DOHH2 (cell line): Measurements from ENCODE around the gene ITGB5.

ENCODE experiments used
- H3F3A ChIP-seq: fragments of 200-600 bp; sonication (generic), shearing (Covaris generic); 2 replicates; pipeline ENCODE4 v1.6.0; 2016; ENCODE audit warnings: antibody characterized with exemption, mild to moderate bottlenecking; ENCODE audit not compliant: control insufficient read depth, insufficient read depth
- H3K27ac ChIP-seq: fragments of 200-600 bp; sonication (generic); 2 replicates; pipeline ENCODE4 v1.5.1; 2014; ENCODE audit warnings: low read depth, mild to moderate bottlenecking, low read length, moderate library complexity
- H3K27me3 ChIP-seq: fragments of 200-600 bp; sonication (generic); 2 replicates; pipeline ENCODE4 v1.6.1; 2014; ENCODE audit warnings: mild to moderate bottlenecking, low read length, mixed read lengths; ENCODE audit not compliant: control insufficient read depth
- H3K36me3 ChIP-seq: fragments of 200-600 bp; sonication (generic); 2 replicates; pipeline ENCODE4 v1.6.1; 2014; ENCODE audit warnings: mild to moderate bottlenecking, low read length, moderate library complexity, mixed read lengths; ENCODE audit not compliant: control insufficient read depth
- H3K4me1 ChIP-seq: fragments of 200-600 bp; sonication (generic); 2 replicates; pipeline ENCODE4 v1.6.1; 2014; ENCODE audit warnings: mild to moderate bottlenecking, low read length, mixed read lengths; ENCODE audit not compliant: control insufficient read depth
- H3K4me2 ChIP-seq: fragments of 200-600 bp; sonication (generic); 2 replicates; pipeline ENCODE4 v1.6.0; 2014; ENCODE audit warnings: mild to moderate bottlenecking, low read length, moderate library complexity
- H3K4me3 ChIP-seq: fragments of 200-600 bp; sonication (generic); 2 replicates; pipeline ENCODE4 v1.5.1; 2014; ENCODE audit warnings: mild to moderate bottlenecking, low read length, mixed read lengths
- H3K79me2 ChIP-seq: fragments of 200-600 bp; sonication (generic); 2 replicates; pipeline ENCODE4 v1.6.1; 2014; ENCODE audit warnings: mild to moderate bottlenecking, low read length, mixed read lengths; ENCODE audit not compliant: control insufficient read depth
- H3K9me2 ChIP-seq: fragments of 200-600 bp; sonication (generic); replicated peaks from 2 replicates; pipeline ENCODE4 v1.6.1; 2014; ENCODE audit warnings: mild to moderate bottlenecking, low read length, mixed read lengths; ENCODE audit not compliant: control insufficient read depth
- H3K9me3 ChIP-seq: fragments of 200-600 bp; sonication (generic); 2 replicates; pipeline ENCODE4 v1.6.1; 2014; ENCODE audit warnings: antibody characterized with exemption, low read length, mixed read lengths; ENCODE audit not compliant: control insufficient read depth, insufficient read depth
- H4K20me1 ChIP-seq: fragments of 200-600 bp; sonication (generic); 2 replicates; pipeline ENCODE4 v1.6.0; 2014; ENCODE audit warnings: low read depth, mild to moderate bottlenecking, antibody characterized with exemption, low read length, moderate library complexity; ENCODE audit not compliant: control insufficient read depth, insufficient read depth
- EZH2phosphoT487 ChIP-seq: fragments of 200-600 bp; sonication (generic); IDR thresholded peaks from 2 replicates; pipeline ENCODE4 v1.6.1; 2017; ENCODE audit warnings: borderline replicate concordance, mild to moderate bottlenecking, antibody characterized with exemption, low read length, moderate library complexity, mixed read lengths
- TF ChIP-seq, protein P1 (sequence below): fragments of 200-600 bp; sonication (generic); IDR thresholded peaks from one replicate; pipeline ENCODE4 v1.5.1; 2014; ENCODE audit warnings: antibody characterized with exemption, mild to moderate bottlenecking, low read depth, low read length; ENCODE audit not compliant: poor library complexity, severe bottlenecking

The ITGB5 gene

DNA sequence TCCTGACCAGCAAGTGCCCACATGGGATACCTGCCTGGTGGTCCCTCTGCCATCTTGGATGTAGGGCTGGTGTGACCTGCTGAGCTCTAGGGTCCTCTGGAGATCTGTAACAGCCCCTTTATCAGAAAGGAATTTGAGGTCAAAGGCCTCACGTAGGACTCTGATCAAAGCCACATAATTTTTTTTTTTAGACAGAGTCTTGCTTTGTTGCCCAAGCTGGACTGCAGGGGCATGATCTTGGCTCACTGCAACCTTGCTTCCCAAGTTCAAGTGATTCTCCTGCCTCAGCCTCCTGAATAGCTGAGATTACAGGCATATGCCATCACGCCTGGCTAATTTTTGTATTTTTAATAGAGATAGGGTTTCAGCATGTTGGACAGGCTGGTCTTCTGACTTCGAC is 9.5 kb downstream of the ITGB5 start:
- Histone ChIP-seq H3K79me2 (no peaks in the 10 kb centered on the region), H3F3A (no peaks in the 10 kb centered on the region), H4K20me1 (no peaks in the 10 kb centered on the region), H3K27ac (no peak overlapping the region), H3K4me2 (no peak overlapping the region), H3K9me2 (no peaks in the 10 kb centered on the region), H3K27me3 (peaks cover 17% of the 10 kb centered on the region), H3K36me3 (no peaks in the 10 kb centered on the region), H3K4me1 (no peaks in the 10 kb centered on the region), H3K9me3 (no peaks in the 10 kb centered on the region), H3K4me3 (no peak overlapping the region)
- TF ChIP-seq, protein P1, sequence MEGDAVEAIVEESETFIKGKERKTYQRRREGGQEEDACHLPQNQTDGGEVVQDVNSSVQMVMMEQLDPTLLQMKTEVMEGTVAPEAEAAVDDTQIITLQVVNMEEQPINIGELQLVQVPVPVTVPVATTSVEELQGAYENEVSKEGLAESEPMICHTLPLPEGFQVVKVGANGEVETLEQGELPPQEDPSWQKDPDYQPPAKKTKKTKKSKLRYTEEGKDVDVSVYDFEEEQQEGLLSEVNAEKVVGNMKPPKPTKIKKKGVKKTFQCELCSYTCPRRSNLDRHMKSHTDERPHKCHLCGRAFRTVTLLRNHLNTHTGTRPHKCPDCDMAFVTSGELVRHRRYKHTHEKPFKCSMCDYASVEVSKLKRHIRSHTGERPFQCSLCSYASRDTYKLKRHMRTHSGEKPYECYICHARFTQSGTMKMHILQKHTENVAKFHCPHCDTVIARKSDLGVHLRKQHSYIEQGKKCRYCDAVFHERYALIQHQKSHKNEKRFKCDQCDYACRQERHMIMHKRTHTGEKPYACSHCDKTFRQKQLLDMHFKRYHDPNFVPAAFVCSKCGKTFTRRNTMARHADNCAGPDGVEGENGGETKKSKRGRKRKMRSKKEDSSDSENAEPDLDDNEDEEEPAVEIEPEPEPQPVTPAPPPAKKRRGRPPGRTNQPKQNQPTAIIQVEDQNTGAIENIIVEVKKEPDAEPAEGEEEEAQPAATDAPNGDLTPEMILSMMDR, result no peak
- TF ChIP-seq EZH2phosphoT487, result no peak

DNA sequence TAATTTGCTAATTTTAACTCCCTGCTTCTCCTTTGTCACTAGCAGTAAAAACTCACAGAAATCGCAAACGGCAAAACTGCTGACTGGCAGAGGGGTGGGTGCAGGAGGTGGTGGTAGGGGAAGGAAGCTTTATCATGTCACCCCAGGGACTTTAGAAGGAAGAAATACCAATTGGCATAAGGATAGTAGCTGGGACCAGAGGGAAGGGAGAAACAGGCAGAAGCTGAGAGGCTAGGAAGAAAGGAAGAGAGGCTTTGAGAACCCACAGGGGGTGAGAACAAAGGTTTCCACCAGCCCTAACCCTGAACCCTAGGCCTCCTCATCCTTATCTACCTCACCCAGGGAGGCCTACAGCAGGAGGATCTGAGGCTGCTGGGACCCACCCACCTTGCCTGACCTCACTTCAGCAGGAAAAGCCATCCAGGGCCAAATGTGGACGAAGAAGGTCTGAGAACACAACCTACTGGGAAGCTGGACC is 10.7 kb downstream of the ITGB5 start:
- Histone ChIP-seq H3K27me3 (peaks cover 17% of the 10 kb centered on the region), H3K4me2 (no peak overlapping the region), H3F3A (no peaks in the 10 kb centered on the region), H3K9me2 (no peaks in the 10 kb centered on the region), H3K4me1 (no peaks in the 10 kb centered on the region), H3K27ac (no peak overlapping the region), H3K4me3 (no peak overlapping the region), H3K9me3 (no peaks in the 10 kb centered on the region), H3K79me2 (no peaks in the 10 kb centered on the region), H3K36me3 (no peaks in the 10 kb centered on the region), H4K20me1 (no peaks in the 10 kb centered on the region)
- TF ChIP-seq, protein P1, result no peak
- no peak for TF ChIP-seq EZH2phosphoT487

DNA sequence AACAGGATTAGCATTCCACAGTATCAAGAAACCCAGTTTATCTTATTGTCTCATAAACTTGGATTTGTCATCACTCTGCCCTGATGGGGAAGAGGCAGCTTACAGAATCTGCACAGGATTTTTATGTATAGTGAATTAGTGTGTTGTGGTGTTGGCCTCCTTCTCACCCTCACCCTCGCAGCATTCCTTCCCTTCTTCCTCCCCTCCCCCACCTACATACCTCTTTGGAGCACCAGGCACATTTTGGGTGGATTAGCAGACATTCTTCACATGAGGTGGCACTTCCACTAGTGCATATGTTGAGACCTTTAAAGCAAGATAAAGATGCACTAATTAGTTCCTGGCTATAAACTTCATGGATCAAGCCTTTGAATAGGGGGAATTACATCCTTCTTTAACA is 13.9 kb downstream of the ITGB5 start:
- H3F3A ChIP-seq, result no peaks in the 10 kb centered on the region
- no peaks in the 10 kb centered on the region for H3K4me1 ChIP-seq
- H3K4me3 ChIP-seq, result no peak overlapping the region
- H3K27me3 ChIP-seq, result peaks cover 7% of the 10 kb centered on the region
- TF ChIP-seq, protein P1, result no peak
- TF ChIP-seq EZH2phosphoT487, result no peak
- no peak overlapping the region for H3K27ac ChIP-seq
- no peaks in the 10 kb centered on the region for H4K20me1 ChIP-seq
- no peak overlapping the region for H3K4me2 ChIP-seq
- H3K79me2 ChIP-seq, result no peaks in the 10 kb centered on the region
- H3K36me3 ChIP-seq, result no peaks in the 10 kb centered on the region
- no peaks in the 10 kb centered on the region for H3K9me3 ChIP-seq
- H3K9me2 ChIP-seq, result no peaks in the 10 kb centered on the region
